NCI-H146 (cell line): Measurements from ENCODE around the gene GNGT2.
A peak's percentile ranks its signal among the peaks of the same experiment; 100 is the strongest.

Experiments
- DNase-seq: peaks from one replicate; lab custom pipeline; 2025; lab: John Stamatoyannopoulos, UW

The GNGT2 gene

GRCh38 chr17:49229076-49229804 lies 18.9 kb upstream of the GNGT2 start:
- no peak for DNase-seq

GRCh38 chr17:49227436-49228261 lies 17.3 kb upstream of the GNGT2 start:
- DNase-seq, result peak; percentile 39

GRCh38 chr17:49226771-49227435 lies 16.5 kb upstream of the GNGT2 start:
- DNase-seq, result no peak

GRCh38 chr17:49225554-49226236 lies 15.3 kb upstream of the GNGT2 start:
- DNase-seq, result no peak

GRCh38 chr17:49224997-49225337 lies 14.6 kb upstream of the GNGT2 start:
- DNase-seq, result no peak

GRCh38 chr17:49224198-49224996 lies 14.0 kb upstream of the GNGT2 start:
- peak; percentile 41 for DNase-seq

GRCh38 chr17:49223517-49224197 lies 13.3 kb upstream of the GNGT2 start:
- no peak for DNase-seq

GRCh38 chr17:49223168-49223516 lies 12.8 kb upstream of the GNGT2 start:
- DNase-seq, result no peak

GRCh38 chr17:49219987-49220386 lies 9.6 kb upstream of the GNGT2 start:
- DNase-seq, result no peak

- DNase-seq, result no peak
These were observed 8.9 kb upstream of the GNGT2 start for GRCh38 chr17:49218941-49219913.

- DNase-seq, result no peak
These were observed 7.5 kb upstream of the GNGT2 start for GRCh38 chr17:49217651-49218413.

GRCh38 chr17:49216953-49217650 lies 6.7 kb upstream of the GNGT2 start:
- no peak for DNase-seq

GRCh38 chr17:49216482-49216881 lies 6.1 kb upstream of the GNGT2 start:
- no peak for DNase-seq

- no peak for DNase-seq
These were observed 4.4 kb upstream of the GNGT2 start for GRCh38 chr17:49214676-49215360.

GRCh38 chr17:49213847-49214246 lies 3.5 kb upstream of the GNGT2 start:
- DNase-seq, result no peak

GRCh38 chr17:49213399-49213798 lies 3.0 kb upstream of the GNGT2 start:
- DNase-seq, result no peak

GRCh38 chr17:49209061-49209571 lies 1.3 kb downstream of the GNGT2 start:
- no peak for DNase-seq

- no peak for DNase-seq
These were observed 5.9 kb downstream of the GNGT2 start for GRCh38 chr17:49204516-49204915.
